Nephron (organoid): ENCODE results near the gene MPST.

Source experiments
- H3K27ac Mint-ChIP-seq, 3 experiments: 2 replicates each; pipeline ENCODE4 v1.8.0; 2020; ENCODE audit warnings: mixed read lengths in 3 of 3, mild to moderate bottlenecking in 2 of 3, moderate library complexity in 1 of 3
- H3K27me3 Mint-ChIP-seq: 2 replicates; pipeline ENCODE4 v1.8.0; 2021; ENCODE audit warnings: low read depth, mild to moderate bottlenecking, moderate library complexity, mixed read lengths
- H3K36me3 Mint-ChIP-seq: 2 replicates; pipeline ENCODE4 v1.8.0; 2020; ENCODE audit warnings: low read depth, mixed read lengths
- H3K4me1 Mint-ChIP-seq: 2 replicates; pipeline ENCODE4 v1.8.0; 2020; ENCODE audit warnings: mixed read lengths
- H3K4me3 Mint-ChIP-seq, 3 experiments: 2 replicates each; pipeline ENCODE4 v1.8.0; 2020; ENCODE audit warnings: mild to moderate bottlenecking in 3 of 3, mixed read lengths in 3 of 3, moderate library complexity in 2 of 3
- H3K9me3 Mint-ChIP-seq: 2 replicates; pipeline ENCODE4 v1.8.0; 2020; ENCODE audit warnings: mixed read lengths
- TF ChIP-seq, protein P1 (sequence below), 3 experiments: fragments of 200-600 bp; sonication (generic); IDR thresholded peaks; one replicate each; pipeline ENCODE4 v1.5.0; 2021; ENCODE audit warnings: antibody characterized with exemption in 3 of 3; ENCODE audit not compliant: unreplicated experiment in 3 of 3

Gene MPST

DNA sequence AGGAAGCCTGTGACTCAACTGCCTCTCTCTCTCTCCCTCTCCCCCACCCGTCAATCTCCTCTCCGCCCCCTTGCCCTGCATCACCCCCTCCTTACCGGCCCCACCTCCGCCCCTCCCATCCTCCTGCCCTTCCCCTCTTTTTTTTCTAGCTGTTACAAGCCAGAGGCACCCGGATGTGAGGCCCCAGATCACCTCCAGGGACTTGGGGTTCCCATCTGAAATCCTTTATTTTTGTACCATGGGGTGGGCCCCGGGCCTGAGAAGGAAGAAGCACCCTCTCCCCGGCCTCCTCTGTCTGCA is 42.8 kb downstream of the MPST start:
- H3K4me1 Mint-ChIP-seq, result no peaks in the 10 kb centered on the region
- no peaks in the 10 kb centered on the region for H3K9me3 Mint-ChIP-seq
- H3K27ac Mint-ChIP-seq, result no peak overlapping the region
- no peak overlapping the region for H3K4me3 Mint-ChIP-seq
- peaks cover 4% of the 10 kb centered on the region for H3K36me3 Mint-ChIP-seq
- peaks cover 7% of the 10 kb centered on the region for H3K27me3 Mint-ChIP-seq
- TF ChIP-seq, protein P1, sequence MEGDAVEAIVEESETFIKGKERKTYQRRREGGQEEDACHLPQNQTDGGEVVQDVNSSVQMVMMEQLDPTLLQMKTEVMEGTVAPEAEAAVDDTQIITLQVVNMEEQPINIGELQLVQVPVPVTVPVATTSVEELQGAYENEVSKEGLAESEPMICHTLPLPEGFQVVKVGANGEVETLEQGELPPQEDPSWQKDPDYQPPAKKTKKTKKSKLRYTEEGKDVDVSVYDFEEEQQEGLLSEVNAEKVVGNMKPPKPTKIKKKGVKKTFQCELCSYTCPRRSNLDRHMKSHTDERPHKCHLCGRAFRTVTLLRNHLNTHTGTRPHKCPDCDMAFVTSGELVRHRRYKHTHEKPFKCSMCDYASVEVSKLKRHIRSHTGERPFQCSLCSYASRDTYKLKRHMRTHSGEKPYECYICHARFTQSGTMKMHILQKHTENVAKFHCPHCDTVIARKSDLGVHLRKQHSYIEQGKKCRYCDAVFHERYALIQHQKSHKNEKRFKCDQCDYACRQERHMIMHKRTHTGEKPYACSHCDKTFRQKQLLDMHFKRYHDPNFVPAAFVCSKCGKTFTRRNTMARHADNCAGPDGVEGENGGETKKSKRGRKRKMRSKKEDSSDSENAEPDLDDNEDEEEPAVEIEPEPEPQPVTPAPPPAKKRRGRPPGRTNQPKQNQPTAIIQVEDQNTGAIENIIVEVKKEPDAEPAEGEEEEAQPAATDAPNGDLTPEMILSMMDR (IDR thresholded peaks at IDR 0.05; ENCODE audit: unreplicated experiment in 3 of 3), result no peak

DNA sequence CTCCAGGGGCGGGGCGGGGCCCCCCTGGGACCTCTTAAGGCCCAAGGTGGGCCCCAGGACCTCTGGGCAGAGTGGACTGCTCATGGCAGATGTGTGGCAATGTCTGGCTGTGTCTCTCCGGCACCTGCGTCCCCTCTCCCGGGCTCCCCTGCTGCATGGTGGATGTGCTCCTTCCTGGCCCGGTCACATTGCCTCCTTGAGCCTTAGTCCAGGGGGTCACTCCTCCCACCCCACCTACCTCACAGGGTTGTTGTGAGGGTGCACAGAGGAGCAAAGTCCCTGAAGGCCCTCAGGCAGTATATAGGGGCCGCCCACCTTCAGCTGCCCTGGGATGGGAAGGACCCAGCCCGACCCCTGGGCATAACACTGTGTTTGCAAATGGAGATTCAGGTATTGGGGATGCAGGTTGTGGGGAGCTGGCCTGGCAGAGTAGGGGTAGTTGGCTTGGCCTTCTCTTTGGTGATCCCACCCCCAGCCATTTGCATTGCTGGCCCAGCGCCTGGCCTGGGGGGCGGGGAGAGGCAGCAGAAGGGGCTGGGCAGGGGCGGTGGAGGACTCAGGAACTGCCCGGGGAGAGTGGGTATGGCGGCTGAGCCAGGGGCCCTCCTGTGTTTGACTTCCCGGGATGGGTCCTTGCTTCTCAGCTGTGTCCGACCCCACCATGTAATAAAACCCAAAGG is 43.3 kb downstream of the MPST start:
- Mint-ChIP-seq H3K27ac (peak overlapping the region in 1 of 3 experiments; percentile 42), H3K4me3 (no peak overlapping the region), H3K27me3 (peaks cover 12% of the 10 kb centered on the region), H3K9me3 (no peaks in the 10 kb centered on the region), H3K4me1 (no peaks in the 10 kb centered on the region), H3K36me3 (peaks cover 1% of the 10 kb centered on the region)
- TF ChIP-seq, protein P1 (IDR thresholded peaks at IDR 0.05; ENCODE audit: unreplicated experiment in 3 of 3), result no peak

DNA sequence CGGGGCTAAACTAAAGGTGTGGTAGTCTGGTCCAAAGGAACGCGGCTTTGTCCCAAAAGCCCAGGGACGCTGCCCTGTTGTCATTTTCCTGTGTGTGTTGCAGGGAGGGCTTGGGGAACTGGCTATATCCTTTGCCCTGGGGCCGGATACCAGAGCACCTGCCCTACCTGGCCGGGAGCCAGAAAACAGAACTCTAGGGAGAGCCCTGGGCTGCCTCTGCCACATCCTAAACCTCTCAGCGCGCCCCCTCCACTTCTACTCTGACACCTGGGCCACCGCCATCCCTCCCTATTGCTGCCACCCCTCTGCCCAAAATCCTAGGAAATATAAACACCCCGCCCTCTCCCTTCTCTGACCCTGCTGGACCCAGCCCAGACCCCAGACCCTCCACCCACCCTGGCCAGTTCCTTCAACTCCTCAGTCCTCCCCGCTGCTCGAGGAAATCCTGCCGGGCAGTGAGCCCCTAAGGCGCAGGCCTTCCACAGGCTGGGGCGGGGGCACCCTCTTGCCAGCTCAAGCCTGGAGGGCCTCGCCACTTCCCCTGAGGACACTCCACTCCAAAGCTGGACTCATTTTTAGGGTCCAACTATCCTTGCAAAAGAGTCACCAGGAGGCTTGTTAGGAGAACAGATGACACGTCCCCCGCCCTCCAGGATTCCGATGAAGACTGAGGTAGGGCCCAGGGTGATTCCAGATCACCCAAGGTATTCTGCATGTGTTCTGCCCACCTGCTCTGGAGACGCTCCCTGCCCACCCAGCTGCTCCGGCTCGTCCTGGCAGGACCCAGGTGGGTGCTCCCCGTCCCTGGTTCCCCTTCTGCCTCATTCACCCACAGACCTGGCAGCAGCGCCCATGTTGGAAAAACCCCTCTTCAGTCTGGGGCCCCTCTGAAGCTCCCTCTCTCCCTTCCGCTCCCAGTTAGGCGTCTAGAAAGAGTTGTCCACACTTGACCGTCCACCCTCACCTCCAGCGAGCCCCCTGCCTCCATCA is 44.2 kb downstream of the MPST start:
- Mint-ChIP-seq H3K27me3 (peaks cover 20% of the 10 kb centered on the region), H3K9me3 (no peaks in the 10 kb centered on the region), H3K27ac (peak overlapping the region in 1 of 3 experiments; percentile 42), H3K4me3 (no peak overlapping the region), H3K36me3 (no peaks in the 10 kb centered on the region), H3K4me1 (no peaks in the 10 kb centered on the region)
- TF ChIP-seq, protein P1 (IDR thresholded peaks at IDR 0.05; ENCODE audit: unreplicated experiment in 3 of 3), result no peak

DNA sequence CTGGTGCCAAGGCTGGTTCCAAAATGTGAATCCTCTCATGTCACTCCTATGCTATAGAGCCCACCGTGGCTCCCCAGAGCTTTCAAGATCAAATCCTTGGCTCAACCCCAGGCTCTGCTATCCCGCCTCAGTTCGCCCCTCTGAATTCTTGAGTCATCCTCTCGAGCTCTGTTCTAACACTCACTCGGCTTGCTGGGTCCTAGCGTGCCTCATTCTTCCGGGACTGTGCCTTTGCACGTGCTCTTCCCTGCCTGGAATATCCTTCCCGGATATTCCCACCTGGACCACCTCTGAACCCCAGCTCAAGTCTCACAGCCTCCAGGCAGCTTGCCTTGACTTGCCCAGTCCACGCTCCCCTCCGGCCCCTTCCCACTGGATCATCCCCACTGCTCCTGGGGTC is 45.0 kb downstream of the MPST start:
- Mint-ChIP-seq H3K27ac (no peak overlapping the region), H3K27me3 (peaks cover 23% of the 10 kb centered on the region), H3K4me3 (no peak overlapping the region), H3K36me3 (no peaks in the 10 kb centered on the region), H3K9me3 (no peaks in the 10 kb centered on the region), H3K4me1 (no peaks in the 10 kb centered on the region)
- TF ChIP-seq, protein P1 (IDR thresholded peaks at IDR 0.05; ENCODE audit: unreplicated experiment in 3 of 3), result no peak

DNA sequence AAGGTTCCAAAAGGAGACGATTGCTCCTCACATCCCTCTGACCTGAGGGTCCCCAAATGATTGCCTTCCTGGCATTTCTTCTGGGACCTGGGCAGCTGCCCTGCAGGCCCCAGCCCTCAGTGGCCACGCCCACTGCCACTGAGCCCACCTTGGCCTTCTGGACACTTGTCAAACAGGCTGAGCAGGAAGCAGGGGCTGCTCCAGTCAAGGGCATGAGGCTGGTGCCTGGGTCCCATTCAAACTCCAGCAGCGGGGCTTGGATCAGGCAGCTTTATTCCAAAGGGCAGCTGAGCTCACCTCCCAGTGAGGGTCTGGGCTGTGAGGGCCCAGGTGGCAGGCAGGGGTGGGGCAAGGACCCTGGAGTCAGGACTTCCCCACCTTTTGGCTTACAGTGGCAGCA is 45.6 kb downstream of the MPST start:
- no peaks in the 10 kb centered on the region for H3K4me1 Mint-ChIP-seq
- no peak overlapping the region for H3K4me3 Mint-ChIP-seq
- TF ChIP-seq, protein P1 (IDR thresholded peaks at IDR 0.05; ENCODE audit: unreplicated experiment in 3 of 3), result no peak
- no peaks in the 10 kb centered on the region for H3K9me3 Mint-ChIP-seq
- H3K27ac Mint-ChIP-seq, result no peak overlapping the region
- no peaks in the 10 kb centered on the region for H3K36me3 Mint-ChIP-seq
- H3K27me3 Mint-ChIP-seq, result peaks cover 23% of the 10 kb centered on the region
